Stimulated activated CD4-positive, alpha-beta T cell treated with anti-CD3 and anti-CD28 coated beads, Interleukin-15, amount 100 ng/mL, for 48 hours (primary cell): ENCODE data around the gene MPV17.
"Not testable (repeated sequence)": the region's sequence is repeated elsewhere in the genome, so short reads cannot be mapped to it uniquely, and the experiment has no call there.

Source experiments
- DNase-seq, 2 donors: peaks; one replicate each; pipeline ENCODE4 v3.0.0-alpha.2; 2020; ENCODE audit warnings: low read depth in 2 of 2

Gene MPV17

DNA sequence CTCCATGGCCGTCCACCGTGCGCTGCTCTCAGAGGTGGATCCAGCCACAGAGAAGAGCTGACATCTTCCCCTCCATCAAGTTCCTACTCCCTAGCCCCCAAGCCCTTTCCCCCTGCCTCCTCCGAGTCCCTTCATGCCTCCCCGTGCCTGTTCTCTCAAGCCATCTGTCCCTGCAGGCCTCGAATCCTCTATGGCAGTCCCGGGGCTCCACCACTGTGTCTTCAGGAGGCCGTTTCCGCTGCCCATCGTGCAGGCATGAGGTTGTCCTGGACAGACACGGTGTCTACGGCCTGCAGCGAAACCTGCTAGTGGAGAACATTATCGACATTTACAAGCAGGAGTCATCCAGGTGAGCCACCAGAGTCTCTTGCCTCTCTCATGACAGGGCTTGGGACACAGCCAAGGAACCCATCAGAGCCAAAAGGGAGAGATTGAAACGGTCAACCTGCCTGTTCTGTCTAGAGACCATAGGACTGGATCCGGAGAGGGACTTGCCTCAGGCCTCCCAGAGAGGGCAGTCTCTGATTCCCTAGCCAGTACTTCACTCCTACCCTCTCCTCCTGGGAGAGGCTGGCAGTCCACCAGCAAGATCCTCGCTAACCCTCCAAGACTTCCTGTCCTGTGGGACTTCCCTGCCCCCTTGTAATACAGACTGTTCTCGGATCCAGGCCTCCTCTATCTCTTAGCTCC lies 24.4 kb downstream of the MPV17 start:
- DNase-seq: no peak

DNA sequence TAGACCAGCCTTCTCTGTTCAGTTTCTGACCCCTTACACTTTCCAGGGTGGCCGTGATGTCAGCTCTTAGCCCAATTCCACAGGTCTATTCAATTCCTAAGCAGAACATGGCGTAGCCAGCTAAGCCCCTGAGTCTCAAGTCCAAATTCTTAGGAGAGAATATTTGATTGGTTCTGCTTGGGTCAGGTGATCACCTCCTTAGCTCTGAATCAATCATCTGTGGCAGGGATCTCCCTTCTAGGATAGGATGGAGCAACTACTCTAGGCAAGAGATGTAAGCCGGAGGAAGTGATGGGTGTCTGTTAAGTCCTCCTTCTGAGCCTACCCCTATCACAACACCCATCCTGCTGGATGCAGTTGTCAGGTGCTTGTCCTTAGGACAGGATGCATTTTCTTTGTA lies 25.7 kb downstream of the MPV17 start:
- DNase-seq: no peak

DNA sequence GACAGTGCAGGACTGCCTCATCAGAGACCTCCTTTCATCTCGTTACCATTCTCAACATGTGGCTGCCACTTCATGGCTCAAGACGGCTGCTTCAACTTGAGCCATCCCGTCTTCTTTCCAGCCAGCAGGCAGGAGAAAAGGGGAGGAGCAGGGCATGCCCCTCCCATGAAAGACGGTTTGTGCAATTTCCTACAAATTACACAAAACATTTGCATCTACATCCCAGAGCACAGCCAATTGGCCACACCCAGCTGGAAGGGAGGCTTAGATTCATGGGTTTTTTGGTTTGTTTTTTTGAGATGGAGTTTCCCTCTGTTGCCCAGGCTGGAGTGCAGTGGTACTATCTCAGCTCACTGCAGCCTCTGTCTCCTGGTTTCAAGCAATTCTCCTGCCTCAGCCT lies 26.4 kb downstream of the MPV17 start:
- no peak for DNase-seq

DNA sequence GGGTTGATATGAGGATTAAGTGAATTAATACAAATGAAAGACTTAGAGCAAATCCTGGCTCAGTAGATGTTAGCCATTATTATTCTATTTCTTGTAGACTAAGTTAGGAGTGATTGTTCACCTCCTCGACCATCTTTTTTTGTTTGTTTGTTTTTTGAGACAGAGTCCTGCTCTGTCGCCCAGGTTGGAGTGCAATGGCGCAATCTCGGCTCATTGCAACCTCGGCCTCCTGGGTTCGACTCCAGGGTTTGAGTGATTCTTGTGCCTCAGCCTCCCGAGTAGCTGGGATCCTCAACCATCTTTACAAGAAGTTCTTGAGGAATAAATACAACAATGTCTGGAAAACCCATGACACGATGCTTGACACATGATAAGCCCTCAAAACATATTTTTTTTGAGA lies 28.0 kb downstream of the MPV17 start:
- DNase-seq: no peak

DNA sequence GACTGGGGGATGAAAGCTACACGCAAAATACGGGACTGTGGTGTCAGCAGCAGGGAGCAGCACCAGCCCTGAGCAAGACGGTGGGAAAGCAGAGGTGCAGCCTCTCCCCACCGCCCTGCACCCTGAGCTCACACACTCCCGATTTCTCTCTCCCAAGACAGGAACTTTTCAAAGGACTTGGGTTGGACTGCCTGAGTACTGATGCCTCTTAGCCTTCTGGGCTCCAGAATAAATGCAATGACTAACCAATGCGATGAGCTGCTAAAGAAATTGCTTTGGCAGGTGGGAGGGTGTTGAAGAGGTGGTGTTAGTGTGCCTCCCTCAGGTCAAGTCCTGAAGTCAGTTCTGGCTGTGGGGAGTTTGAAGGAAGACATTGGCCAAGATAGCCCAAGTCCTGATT lies 31.0 kb downstream of the MPV17 start:
- no peak for DNase-seq

DNA sequence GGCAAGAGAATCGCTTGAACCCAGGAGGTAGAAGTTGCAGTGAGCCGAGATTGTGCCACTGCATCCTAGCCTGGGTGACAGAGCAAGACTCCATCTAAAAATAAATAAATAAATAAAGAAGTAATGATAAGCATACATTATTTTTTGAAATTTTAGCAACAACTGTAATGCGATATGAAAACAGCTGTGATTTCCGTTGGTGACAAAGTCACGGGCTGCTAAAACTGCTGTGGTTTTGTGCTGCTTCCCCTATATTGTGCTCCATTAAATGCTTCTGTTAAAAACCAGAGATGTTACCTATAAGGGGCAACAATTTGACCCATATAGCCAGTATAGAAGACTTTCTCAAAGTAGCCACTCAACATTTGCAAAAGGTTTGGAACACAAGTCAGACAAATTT lies 32.3 kb downstream of the MPV17 start:
- no peak for DNase-seq

DNA sequence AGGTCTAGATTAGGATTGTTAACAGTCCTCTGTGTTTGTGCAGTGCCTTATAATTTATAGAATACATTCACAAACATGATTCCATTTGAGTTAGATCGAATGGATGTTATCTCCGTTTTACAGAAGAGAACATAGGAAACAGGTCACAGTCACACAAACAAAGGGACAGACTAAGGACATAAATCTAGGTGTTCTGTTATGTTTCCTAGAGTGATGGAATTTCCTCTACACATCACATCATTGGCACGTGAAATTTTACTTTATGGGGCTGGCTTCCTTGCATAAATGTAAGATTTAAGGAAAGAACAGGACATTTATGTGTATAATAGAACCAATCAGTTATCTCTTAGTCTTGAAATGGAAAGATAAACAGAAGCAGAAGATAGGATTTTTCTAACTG lies 34.3 kb downstream of the MPV17 start:
- no peak for DNase-seq

DNA sequence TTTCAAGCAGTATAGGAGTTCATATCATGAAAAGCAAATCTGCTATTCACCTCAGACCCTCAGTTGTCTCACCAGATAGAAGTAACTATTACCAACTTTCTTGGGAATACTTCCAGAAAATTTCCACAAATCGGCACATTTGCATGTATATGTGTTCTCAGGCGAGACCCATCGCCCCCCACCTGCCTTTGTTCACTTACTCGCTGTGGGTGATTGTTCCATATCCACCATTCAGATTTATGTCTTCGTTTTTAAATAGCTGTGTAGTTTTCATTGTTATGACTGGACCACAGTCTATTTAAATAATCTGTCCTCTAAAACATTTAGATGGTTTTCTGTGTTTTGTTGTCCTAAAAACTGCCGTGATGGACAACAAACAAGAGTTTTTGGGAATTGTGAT lies 37.4 kb downstream of the MPV17 start:
- DNase-seq: no peak

DNA sequence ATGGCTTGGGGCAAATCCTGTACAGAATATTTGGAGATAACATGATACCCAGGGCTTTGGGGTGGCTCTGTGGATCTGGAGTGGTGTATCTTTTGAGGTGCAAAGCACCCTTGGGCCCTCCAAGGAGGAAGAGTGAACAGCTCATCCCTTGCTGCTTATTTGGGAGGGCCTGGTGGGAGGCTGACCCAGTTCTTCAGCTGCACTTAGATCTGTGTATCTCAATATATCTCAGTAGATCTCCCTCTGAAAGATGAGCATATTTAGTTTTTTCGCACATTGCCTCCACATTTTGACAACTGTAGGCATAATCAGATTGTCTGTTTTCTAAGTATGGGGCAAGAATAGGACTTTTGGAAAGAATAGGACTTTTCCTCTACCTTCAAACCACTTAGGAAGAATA lies 37.9 kb downstream of the MPV17 start:
- DNase-seq: no peak

DNA sequence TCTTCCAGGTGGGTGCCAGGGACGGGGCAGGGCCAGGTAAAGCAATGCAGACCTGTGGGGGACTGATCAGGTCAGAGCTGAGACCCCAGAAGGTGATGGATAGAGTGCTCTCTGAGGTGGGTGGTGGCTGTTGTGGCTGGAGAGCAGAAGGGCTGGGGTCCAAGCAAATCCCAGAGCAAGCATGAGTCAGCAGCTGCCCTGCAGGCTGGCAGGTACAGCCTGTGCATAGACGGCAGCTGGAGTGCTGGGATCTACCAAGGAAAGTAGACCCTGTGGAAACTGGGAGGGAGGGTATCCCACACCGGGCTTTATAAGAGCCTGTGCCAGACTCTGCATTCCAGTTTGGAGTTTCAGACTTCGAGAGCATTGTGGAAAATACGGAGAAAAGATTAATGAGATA lies 40.0 kb downstream of the MPV17 start:
- DNase-seq: no peak

DNA sequence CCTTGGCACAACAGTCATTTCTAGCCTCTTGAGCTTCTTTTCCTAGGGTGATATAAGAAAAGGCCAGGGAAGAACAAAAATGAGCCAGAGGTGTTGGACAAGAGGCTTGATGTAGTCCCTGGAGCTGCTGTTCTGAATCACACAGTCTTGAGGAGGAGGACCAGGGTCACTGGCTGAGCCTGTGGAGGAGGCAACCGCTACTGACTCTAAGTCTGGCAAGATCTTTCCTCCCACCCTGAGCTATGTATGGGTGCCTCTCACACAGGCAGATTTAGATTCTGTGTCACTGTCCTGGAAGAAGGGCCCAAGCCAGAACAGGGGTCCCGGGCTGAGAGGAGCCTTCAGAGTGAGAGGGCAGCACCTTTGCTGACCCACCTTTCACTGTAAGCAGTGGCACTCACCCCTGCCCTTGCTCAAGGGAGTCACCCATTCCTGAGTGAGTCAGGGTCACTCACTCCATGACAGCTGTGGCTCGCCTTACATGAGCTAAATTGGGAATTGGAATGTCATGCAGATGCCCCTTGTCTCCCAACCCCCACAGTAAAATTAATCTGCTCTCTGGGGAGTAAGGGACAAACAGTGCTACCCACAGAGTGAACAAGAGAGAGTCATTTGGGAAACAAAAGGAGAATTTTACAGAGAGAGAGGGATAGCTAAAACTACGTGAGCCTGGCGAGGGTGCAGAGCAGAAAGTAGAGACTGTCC lies 40.9 kb downstream of the MPV17 start, which contains the start of gene TRIM54:
TRIM54 (plus strand) TSS at position 575 of the 705 bp plus-strand sequence. CDS start 303 bp downstream, outside the sequence.
- no peak for DNase-seq

DNA sequence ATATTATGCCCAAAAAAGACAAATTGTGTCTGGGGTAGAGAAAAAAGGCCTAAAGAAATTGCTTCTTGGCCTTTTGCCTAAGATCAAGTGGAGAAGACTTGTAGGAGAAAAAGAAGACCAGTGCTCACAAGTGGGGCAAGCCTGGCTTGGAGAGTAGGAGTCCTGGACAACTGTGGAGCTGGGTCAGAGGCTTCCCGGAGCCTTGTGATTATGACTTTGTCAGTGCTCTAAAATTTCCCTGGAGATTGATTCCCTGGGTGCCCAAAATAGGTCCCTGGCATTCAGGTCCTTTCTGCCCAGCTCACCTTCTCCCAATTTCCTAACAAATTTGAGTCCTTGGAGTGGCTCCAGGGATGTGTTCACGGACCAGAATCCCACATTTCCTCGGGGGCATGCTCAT lies 41.5 kb downstream of the MPV17 start:
- DNase-seq: no peak

DNA sequence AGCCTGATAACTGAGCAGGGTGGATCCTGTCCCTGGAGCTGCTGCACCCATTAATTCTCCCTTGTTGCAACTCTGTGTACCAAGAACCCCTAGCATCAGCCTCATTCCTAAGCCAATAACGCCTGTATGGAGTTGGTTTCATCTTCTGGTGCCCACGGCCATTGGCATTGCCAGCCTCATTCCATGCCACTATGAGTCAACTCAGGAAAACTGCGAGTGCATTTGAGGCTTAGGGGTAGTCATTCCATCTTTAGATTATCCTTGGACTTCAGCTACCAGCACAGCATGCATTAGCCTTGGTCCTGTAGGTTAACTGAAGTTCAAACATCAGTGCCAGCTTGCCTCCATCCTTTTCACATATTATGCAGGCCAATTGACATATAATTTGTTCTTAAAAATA lies 42.1 kb downstream of the MPV17 start:
- no peak for DNase-seq

DNA sequence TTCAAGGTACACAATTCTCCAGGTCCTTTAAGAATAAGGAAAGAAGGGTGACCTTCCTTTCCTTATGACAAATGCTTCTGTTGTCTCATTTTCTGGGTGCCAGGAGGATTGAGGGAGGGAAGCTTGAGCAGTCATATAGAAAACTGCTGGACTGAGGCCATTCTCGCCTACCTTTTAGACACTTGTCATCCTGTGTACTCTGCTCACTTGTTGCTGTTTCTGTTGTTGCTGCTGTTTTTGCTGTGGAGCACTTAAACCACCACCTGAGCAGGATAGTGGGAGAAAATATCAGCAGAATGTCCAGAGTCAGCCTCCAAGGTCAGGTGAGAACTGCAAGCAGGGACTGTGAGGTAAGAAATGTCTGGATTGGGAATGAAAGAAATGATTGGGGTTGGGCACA lies 44.9 kb downstream of the MPV17 start:
- no peak for DNase-seq

DNA sequence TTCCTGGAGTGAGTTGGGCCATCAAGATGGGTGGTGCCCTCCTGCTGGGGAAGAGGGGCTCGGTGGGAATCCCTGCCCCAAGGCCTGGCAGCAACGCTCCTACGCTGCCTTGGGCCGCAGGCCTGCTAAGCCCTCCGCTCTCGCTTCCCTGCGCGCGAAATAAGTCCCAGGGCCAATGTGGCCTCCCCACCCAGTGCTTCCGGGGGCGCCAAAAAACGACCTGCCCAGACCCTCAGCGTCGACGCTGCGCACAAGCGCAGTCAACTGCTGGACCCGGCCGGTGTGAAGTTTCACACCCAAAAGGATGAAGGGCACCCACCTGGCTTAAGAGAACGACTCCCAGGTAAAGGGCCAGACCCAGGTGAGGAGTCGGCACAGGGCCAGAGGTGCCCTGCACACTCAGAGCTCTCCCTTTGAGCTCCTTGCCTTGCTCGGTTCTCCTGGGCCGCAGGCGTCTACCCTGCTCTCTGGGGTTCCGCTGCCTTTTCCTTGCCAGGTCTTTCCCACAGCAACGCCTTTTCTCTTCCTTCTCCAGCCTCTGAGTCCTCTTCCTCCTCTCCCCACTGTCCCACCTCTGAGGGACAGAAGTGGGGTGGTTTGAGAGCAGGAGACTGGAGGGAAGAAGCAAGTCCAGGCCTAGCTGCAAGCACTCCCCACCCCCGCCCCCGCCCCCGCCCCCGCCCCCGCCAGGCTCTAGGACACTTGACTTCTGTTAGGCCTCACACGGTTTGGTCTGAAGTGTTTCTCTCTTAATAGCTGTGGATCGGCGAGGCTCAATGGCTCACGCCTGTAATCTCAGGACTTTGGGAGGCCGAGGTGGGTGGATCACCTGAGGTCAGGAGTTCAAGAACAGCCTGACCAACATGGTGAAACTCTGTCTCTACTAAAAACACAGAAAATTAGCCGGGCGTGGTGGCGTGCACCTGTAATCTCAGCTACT lies 47.4 kb downstream of the MPV17 start, which contains the start of gene DNAJC5G:
DNAJC5G (plus strand) TSS at position 223 of the 940 bp plus-strand sequence. CDS start 1,296 bp downstream, outside the sequence.
- DNase-seq: no peak

DNA sequence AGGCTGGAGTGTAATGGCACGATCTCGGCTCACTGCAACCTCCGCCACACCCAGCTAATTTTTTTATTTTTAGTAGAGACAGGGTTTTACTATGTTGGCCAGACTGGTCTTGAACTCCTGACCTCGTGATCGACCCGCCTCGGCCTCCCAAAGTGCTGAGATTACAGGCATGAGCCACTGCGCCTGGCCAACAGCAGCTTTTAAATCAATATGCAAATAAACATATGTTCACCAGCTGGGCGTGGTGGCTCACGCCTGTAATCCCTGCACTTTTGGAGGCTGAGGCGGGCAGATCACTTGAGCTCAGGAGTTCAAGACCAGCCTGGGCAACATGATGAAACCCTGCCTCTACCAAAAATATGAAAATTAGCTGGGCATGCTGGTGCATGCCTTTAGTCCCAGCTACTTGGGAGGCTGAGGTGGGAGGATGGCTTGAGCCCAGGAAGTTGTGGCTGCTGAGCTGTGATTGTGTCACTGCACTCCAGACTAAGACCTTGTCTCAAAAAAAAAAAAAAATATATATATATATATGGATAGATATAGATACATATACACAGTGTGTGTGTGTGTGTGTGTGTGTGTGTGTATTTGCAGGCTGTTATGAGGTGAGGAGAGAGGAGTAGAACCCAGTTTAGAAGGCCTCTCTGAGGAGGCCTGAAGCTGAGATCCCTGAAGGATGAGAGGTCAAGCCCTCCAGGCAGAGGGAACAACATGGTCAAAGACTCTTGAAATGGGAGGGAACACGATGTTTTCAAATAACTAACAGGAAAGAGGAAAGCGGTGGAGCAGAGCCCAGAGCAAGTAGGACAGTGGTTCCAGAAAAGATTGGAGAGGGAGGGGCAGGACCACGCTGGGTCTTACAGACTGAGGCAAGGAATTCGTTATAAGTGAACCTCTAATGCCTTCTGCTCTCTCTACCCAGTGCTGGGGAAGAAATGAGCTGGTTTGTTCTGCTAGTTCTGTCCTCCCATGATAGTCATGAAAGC lies 50.1 kb downstream of the MPV17 start:
- DNase-seq: not testable (repeated sequence)

DNA sequence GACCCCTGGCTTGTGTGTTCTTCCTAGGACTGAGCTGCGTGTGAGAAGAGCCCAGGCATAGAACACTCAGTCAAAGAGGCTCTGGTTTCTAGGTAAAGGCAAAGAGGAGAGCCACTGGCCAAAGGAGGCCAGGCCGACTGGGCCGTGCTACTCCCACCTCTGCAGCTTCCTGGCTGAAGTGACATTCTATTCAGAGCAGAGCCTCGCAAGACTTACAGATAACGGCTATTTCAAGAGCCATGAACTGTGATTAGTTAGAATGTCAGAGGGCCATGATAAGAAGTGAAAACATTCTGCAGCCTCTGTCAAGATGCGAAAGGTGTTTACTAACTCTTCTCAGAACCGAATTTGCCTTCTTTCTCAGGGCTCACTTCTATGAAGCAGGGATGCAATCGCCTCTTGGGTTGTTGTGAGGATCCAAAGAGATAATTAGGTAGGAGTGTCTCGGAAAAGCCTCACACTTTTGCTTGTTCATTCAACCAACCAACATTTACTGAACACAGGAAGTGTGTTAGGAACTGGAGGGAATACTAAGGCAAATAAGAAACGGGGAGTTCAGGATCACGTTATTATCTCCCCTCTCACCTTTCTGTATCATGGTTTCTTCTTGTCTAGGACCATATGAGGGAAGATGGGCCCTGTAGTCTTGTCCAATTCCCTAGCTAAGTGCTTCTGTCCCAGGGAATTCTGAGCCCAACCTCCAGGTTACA lies 51.1 kb downstream of the MPV17 start:
- no peak for DNase-seq

DNA sequence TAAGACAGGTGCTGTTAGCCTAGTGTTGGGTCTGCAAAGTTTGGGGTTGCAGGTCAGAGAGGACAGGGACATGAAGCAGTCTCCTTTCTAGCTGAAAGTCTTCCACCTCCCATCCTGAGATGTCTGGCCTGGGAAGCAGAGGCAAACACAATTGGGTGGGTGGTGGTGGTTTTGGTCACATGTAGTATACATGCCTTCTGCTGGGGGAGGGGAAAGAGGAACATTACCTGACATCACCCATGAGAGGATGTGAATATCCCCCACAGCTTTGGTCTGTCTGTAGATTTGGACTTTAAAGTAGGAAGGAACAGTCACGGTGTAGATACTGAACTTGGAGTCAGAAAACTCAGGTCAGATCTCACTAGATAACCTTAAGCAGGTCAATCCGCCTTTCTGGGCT lies 52.2 kb downstream of the MPV17 start:
- DNase-seq: no peak

DNA sequence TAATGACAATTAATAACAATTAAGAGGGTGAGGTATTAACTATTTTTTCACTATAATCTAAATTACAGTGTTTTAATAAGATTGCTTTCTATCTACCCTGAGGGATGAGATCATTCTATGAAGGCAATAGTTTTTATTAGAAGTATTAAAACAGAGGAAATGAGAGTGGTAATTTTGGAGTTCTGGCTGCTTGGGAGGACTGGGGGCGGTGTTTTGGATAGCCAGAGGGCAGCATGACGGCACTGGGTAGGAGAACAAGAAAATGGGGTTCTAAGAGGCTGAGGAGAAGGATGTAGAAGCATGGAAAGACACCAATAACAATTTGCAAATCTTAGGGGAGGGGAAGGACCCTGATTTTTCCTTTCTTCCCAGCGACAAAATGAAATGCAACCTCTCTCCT lies 52.8 kb downstream of the MPV17 start:
- DNase-seq: no peak

DNA sequence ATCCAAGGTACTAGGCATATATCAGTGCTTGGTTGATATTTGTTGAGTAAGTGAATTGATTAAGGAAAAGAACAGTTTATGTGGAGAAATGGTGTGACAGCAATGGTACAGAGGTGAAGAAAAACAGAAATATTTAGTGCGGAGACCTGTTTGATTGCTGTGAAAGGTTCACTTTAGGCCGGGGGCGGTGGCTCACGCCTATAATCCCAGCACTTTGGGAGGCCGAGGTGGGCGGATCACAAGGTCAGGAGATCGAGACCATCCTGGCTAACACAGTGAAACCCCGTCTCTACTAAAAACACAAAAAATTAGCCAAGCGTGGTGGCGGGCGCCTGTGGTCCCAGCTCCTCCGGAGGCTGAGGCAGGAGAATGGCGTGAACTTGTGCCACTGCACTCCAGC lies 54.6 kb downstream of the MPV17 start:
- DNase-seq: not testable (repeated sequence)

DNA sequence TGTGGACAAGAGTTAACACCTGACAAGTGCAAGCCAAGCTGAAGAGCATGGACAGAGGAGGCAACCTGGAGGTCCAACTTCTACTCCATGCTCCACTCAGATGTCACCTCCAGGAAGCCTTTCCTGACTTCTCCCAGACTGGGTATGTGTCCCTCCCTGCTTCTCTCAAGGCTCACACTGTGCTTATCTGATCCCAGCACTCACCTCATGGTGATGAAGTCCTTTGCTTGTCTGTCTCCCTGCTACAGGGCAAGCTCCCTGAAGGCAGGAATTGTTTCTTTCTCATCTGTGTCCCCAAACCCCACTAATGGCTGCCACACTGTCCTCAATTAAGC lies 57.4 kb downstream of the MPV17 start:
- no peak for DNase-seq
